Neural crest cell (in vitro differentiated cells): Measurements from ENCODE around the gene CD207. TPM values are rescaled to one million over a fixed set of nuclear protein-coding genes. Genes with fewer than 3 reads are reported as not detected.

Source experiments
- DNase-seq: peaks from one replicate; pipeline ENCODE4 v3.0.0; 2021; ENCODE audit warnings: low read depth, mixed read lengths, low spot score
- H3K27ac Mint-ChIP-seq: one replicate; pipeline ENCODE4 v1.8.0; 2021; ENCODE audit warnings: mild to moderate bottlenecking, mixed read lengths; ENCODE audit not compliant: unreplicated experiment
- H3K27me3 Mint-ChIP-seq: 2 replicates; pipeline ENCODE4 v1.8.0; 2021; ENCODE audit warnings: low read depth, mild to moderate bottlenecking, mixed read lengths
- H3K36me3 Mint-ChIP-seq: 2 replicates; pipeline ENCODE4 v1.8.0; 2021; ENCODE audit warnings: low read depth, mild to moderate bottlenecking, mixed read lengths
- H3K4me1 Mint-ChIP-seq: 2 replicates; pipeline ENCODE4 v1.8.0; 2021; ENCODE audit warnings: mixed read lengths
- H3K4me3 Mint-ChIP-seq: one replicate; pipeline ENCODE4 v1.8.0; 2021; ENCODE audit warnings: mild to moderate bottlenecking, mixed read lengths
- H3K9me3 Mint-ChIP-seq: 2 replicates; pipeline ENCODE4 v1.8.0; 2021; ENCODE audit warnings: mixed read lengths
- CTCF ChIP-seq: fragments of 200-600 bp; sonication (generic); conservative IDR thresholded peaks from 2 replicates; pipeline ENCODE4 v1.5.0; 2021; ENCODE audit warnings: antibody characterized with exemption, mild to moderate bottlenecking
- total RNA-seq: library from RNA; stranded (reverse); gene quantifications from 2 replicates; pipeline ENCODE4 v1.2.1, GENCODE V29; 2021

CD207 gene
- total RNA-seq, 1 donor from 2014 or later = not detected

- no peak overlapping the region for H3K4me3 Mint-ChIP-seq
- no peak overlapping the region for H3K27ac Mint-ChIP-seq
- no peaks in the 10 kb centered on the region for H3K9me3 Mint-ChIP-seq
- peaks cover 18% of the 10 kb centered on the region for H3K27me3 Mint-ChIP-seq
- H3K4me1 Mint-ChIP-seq = no peaks in the 10 kb centered on the region
- TF ChIP-seq CTCF = no peak
- no peaks in the 10 kb centered on the region for H3K36me3 Mint-ChIP-seq
- no peak for DNase-seq
Measured at GRCh38 chr2:70834106-70834505, 1.5 kb downstream of the CD207 start.

GRCh38 chr2:70833246-70833645, 2.4 kb downstream of the CD207 start:
- H3K4me1 Mint-ChIP-seq = no peaks in the 10 kb centered on the region
- DNase-seq = no peak
- H3K9me3 Mint-ChIP-seq = no peaks in the 10 kb centered on the region
- H3K27ac Mint-ChIP-seq = no peak overlapping the region
- H3K27me3 Mint-ChIP-seq = peaks cover 18% of the 10 kb centered on the region
- no peak for TF ChIP-seq CTCF
- no peak overlapping the region for H3K4me3 Mint-ChIP-seq
- no peaks in the 10 kb centered on the region for H3K36me3 Mint-ChIP-seq

GRCh38 chr2:70832386-70832785, 3.2 kb downstream of the CD207 start:
- Mint-ChIP-seq H3K9me3 (no peaks in the 10 kb centered on the region), H3K4me3 (no peak overlapping the region), H3K27me3 (peaks cover 18% of the 10 kb centered on the region), H3K4me1 (no peaks in the 10 kb centered on the region), H3K36me3 (no peaks in the 10 kb centered on the region), H3K27ac (no peak overlapping the region)
- no peak for DNase-seq
- TF ChIP-seq CTCF = no peak

GRCh38 chr2:70831861-70832260, 3.8 kb downstream of the CD207 start:
- no peak for DNase-seq
- Mint-ChIP-seq H3K4me1 (peaks cover 2% of the 10 kb centered on the region), H3K9me3 (no peaks in the 10 kb centered on the region), H3K36me3 (no peaks in the 10 kb centered on the region), H3K4me3 (no peak overlapping the region), H3K27me3 (peaks cover 20% of the 10 kb centered on the region), H3K27ac (no peak overlapping the region)
- TF ChIP-seq CTCF = no peak

- H3K36me3 Mint-ChIP-seq = no peaks in the 10 kb centered on the region
- DNase-seq = no peak
- H3K4me3 Mint-ChIP-seq = no peak overlapping the region
- H3K4me1 Mint-ChIP-seq = peaks cover 4% of the 10 kb centered on the region
- no peaks in the 10 kb centered on the region for H3K9me3 Mint-ChIP-seq
- TF ChIP-seq CTCF = no peak
- no peak overlapping the region for H3K27ac Mint-ChIP-seq
- peaks cover 12% of the 10 kb centered on the region for H3K27me3 Mint-ChIP-seq
Measured at GRCh38 chr2:70830366-70830765, 5.2 kb downstream of the CD207 start.

GRCh38 chr2:70829916-70830315, 5.7 kb downstream of the CD207 start:
- H3K9me3 Mint-ChIP-seq = no peaks in the 10 kb centered on the region
- no peak overlapping the region for H3K27ac Mint-ChIP-seq
- DNase-seq = no peak
- TF ChIP-seq CTCF = no peak
- no peak overlapping the region for H3K4me3 Mint-ChIP-seq
- H3K36me3 Mint-ChIP-seq = no peaks in the 10 kb centered on the region
- peaks cover 8% of the 10 kb centered on the region for H3K27me3 Mint-ChIP-seq
- H3K4me1 Mint-ChIP-seq = peaks cover 4% of the 10 kb centered on the region
